ENCODE results near the gene C18orf63. TPM values are rescaled to one million over a fixed set of nuclear protein-coding genes. Genes with fewer than 3 reads are reported as not detected.

The C18orf63 gene
- total and polyA plus RNA-seq, 2 donors (not counting 3 experiments of a cell fraction or from before 2014, with no cell fraction given) = not detected

- intact Hi-C loops (cut with micrococcal nuclease) (no loop called here), dilution Hi-C loops (cut with MboI; ENCODE audit: extremely low pct_ligation_motif_present, low sequenced_read_pairs) (no loop called here)
- Histone ChIP-seq H2AFZ (ENCODE audit: low read depth, low read length) (no peak overlapping the region), H3K9ac (replicated peaks; ENCODE audit: extremely low read depth, insufficient read depth, low read length) (no peak overlapping the region), H4K20me1 (replicated peaks; ENCODE audit: control insufficient read depth, extremely low read depth, insufficient read depth, low read length) (no peaks in the 10 kb centered on the region), H3K9me1 (replicated peaks; ENCODE audit: control insufficient read depth, extremely low read depth, insufficient read depth, low read length) (no peaks in the 10 kb centered on the region), H3K4me3 (replicated peaks in 1 of 3; ENCODE audit: insufficient read depth in 1 of 3, low read depth in 1 of 3, low read length in 3 of 3) (no peak overlapping the region), H3K4me1 (ENCODE audit: control insufficient read depth, extremely low read depth, insufficient read depth, low read length) (peaks cover 8% of the 10 kb centered on the region), H3K27me3 (ENCODE audit: control insufficient read depth in 2 of 2, insufficient read depth in 2 of 2, low read length in 2 of 2) (no peaks in the 10 kb centered on the region), H3K36me3 (ENCODE audit: control insufficient read depth in 2 of 2, extremely low read depth in 1 of 2, insufficient read depth in 2 of 2, low read length in 2 of 2) (no peaks in the 10 kb centered on the region), H3K79me2 (ENCODE audit: control insufficient read depth, insufficient read depth, low read length) (no peaks in the 10 kb centered on the region), H3K4me2 (ENCODE audit: insufficient read depth, low read length) (no peak overlapping the region), H3K9me3 (replicated peaks; ENCODE audit: control insufficient read depth, insufficient read depth, low read length) (no peaks in the 10 kb centered on the region), H3K27ac (ENCODE audit: insufficient read depth, low read depth, low read length) (no peak overlapping the region)
- no TSS peak for BruUV-seq (replicated peaks)
- no peak for FAIRE-seq
- ChIA-PET CTCF (no interaction called here), POLR2A (no interaction called here)
- no peak for DNase-seq (ENCODE audit: low read depth, low spot score)
- TF ChIP-seq EZH2 (IDR thresholded peaks at IDR 0.05; ENCODE audit: borderline replicate concordance, low read depth, low read length, severe bottlenecking) (no peak), MYC (IDR thresholded peaks at IDR 0.05; ENCODE audit: low read depth, low read length) (no peak), CTCF (IDR thresholded peaks at IDR 0.05; ENCODE audit: extremely low read depth in 1 of 2, insufficient read depth in 1 of 2, low read depth in 1 of 2, low read length in 2 of 2) (no peak), JUN (IDR thresholded peaks at IDR 0.05; ENCODE audit: borderline replicate concordance, insufficient read depth, insufficient read length, low read depth) (no peak), FOS (IDR thresholded peaks at IDR 0.05; ENCODE audit: borderline replicate concordance, insufficient read depth, low read length) (no peak), POLR2A (IDR thresholded peaks at IDR 0.05; ENCODE audit: low read depth, low read length) (no peak), GATA2 (IDR thresholded peaks at IDR 0.05; ENCODE audit: insufficient read depth, insufficient read length, low read depth, low read length) (no peak), MAX (IDR thresholded peaks at IDR 0.05; ENCODE audit: insufficient read depth, insufficient read length) (no peak), POLR2AphosphoS5 (IDR thresholded peaks at IDR 0.05; ENCODE audit: insufficient read depth, low read depth, low read length) (no peak)
Measured at GRCh38 chr18:74278058-74278457, 37.6 kb upstream of the C18orf63 start.

All from endothelial cell of umbilical vein (primary cell).